Ovary (tissue), 9 donors: Measurements from ENCODE around the gene HOXB9. TPM values are rescaled to one million over a fixed set of nuclear protein-coding genes. Genes with fewer than 3 reads are reported as not detected.
A peak's percentile ranks its signal among the peaks of the same experiment; 100 is the strongest.

Experiments used
- DNase-seq, 5 donors: peaks; one replicate each; pipeline ENCODE4 v3.0.0-alpha.2; 2019 to 2020
- H3K27ac ChIP-seq, 2 donors: fragments of 200-600 bp; one replicate each; pipeline versions ENCODE4 v1.5.1 to v1.8.0; 2019 to 2022
- H3K27me3 ChIP-seq: fragments of 200-600 bp; one replicate; pipeline ENCODE4 v1.8.0; 2022
- H3K36me3 ChIP-seq: fragments of 200-600 bp; sonication (generic); one replicate; pipeline ENCODE4 v1.5.1; 2019
- H3K4me1 ChIP-seq: one replicate; pipeline ENCODE4 v1.8.1; 2013; ENCODE audit warnings: mild to moderate bottlenecking, moderate library complexity; ENCODE audit not compliant: insufficient read depth
- H3K4me3 ChIP-seq: fragments of 200-600 bp; sonication (generic); one replicate; pipeline ENCODE4 v1.5.1; 2017
- H3K9me3 ChIP-seq, 2 donors: fragments of 200-600 bp in 1 of 2; sonication (generic) in 1 of 2; one replicate each; pipeline versions ENCODE4 v1.5.1 to v1.8.1; 2013 to 2019; ENCODE audit warnings: mild to moderate bottlenecking in 1 of 2, moderate library complexity in 1 of 2
- CTCF ChIP-seq, 3 donors: fragments of 450-650 bp in 2 of 3; fragments of 200-600 bp in 1 of 3; IDR thresholded peaks; one replicate each; pipeline versions ENCODE4 v1.5.1 to v1.8.0; 2016 to 2022; ENCODE audit warnings: antibody characterized with exemption in 3 of 3, mild to moderate bottlenecking in 1 of 3
- EP300 ChIP-seq: sonication (generic); formaldehyde crosslinking; IDR thresholded peaks from one replicate; pipeline ENCODE4 v1.6.1; 2017; ENCODE audit warnings: antibody characterized with exemption
- POLR2A ChIP-seq: fragments of 450-650 bp; IDR thresholded peaks from one replicate; pipeline ENCODE4 v1.6.1; 2017; ENCODE audit warnings: antibody characterized with exemption, mild to moderate bottlenecking, moderate library complexity
- WGBS, 3 donors: extraction: QIAGEN DNeasy Blood & Tissue Kit in 1 of 3; methylation state at CpG; one replicate each; pipeline versions ENCODE4 v1.1.5 to v1.1.7; 2013 to 2017; 5-methylcytosine and 5-hydroxymethylcytosine counted together
- intact Hi-C, 4 donors: fragments of 100-400 bp; cut with DNase I; formaldehyde crosslinking; loops; one replicate each; pipeline versions ENCODE4 v1.11.0 to v1.15.1; 2022 to 2023
- polyA plus RNA-seq, 2 donors: library from polyadenylated mRNA; stranded (reverse); fragments of 200-250 nt in 1 of 2; fragments of 350-450 nt in 1 of 2; fragmentation: Illumina TruSeq in 1 of 2; extraction: RNeasy Lipid Tissue Mini Kit (QIAGEN cat#74804) in 1 of 2; gene quantifications; one replicate each; pipeline ENCODE4 v1.2.3, GENCODE V29; 2013 to 2014
- total RNA-seq, 7 donors: library from RNA; depleted of rRNA in 2 of 7; stranded (reverse); fragments of >200 nt in 2 of 7; fragmentation: NEBNext Ultra II Directional in 3 of 7; extraction: Animal tissue kit (Norgen Biotek cat#: 25700) in 3 of 7; gene quantifications; one replicate each; pipeline versions ENCODE4 v1.1.0 to v1.2.4, GENCODE V29; 2016 to 2023
- donor health status: DM: no; HTN: no; CAD: no; lungs with moderate emphysema.
- donor health status: DM: no; HTN: no; CAD: no.
- donor health status: Bipolar disorder and iron deficiency.
- donor health status: DM: yes; HTN: yes; CAD: no.
- donor health status: DM: no; HTN: no; CAD: no.
- donor health status: DM: yes; HTN: yes; CAD: no.

HOXB9 gene
- total and polyA plus RNA-seq, 9 donors, result 0.10 to 0.36 (median 0.12) TPM; not detected in 4

- 1 to 2% (median 2%) methylated on average over 48 to 66 of the region's 66 CpGs for WGBS, 3 donors
- H3K27me3 ChIP-seq, result peaks cover 8% of the 10 kb centered on the region
- peaks cover 2% of the 10 kb centered on the region for H3K4me1 ChIP-seq
- no peak for DNase-seq
- H3K9me3 ChIP-seq, result no peaks in the 10 kb centered on the region
- peak overlapping the region; percentile 33 for H3K4me3 ChIP-seq
- intact Hi-C loops, result loop anchor here in 1 of 4 donors (10.0 kb wide), 1 partner anchor 290 kb away; no protein-coding TSS in a partner anchor
- no peak overlapping the region for H3K27ac ChIP-seq
- TF ChIP-seq CTCF (IDR thresholded peaks at IDR 0.05), result no peak
- TF ChIP-seq POLR2A, result no peak
- no peak for TF ChIP-seq EP300
- no peaks in the 10 kb centered on the region for H3K36me3 ChIP-seq
Observed at GRCh38 chr17:48624544-48625494, 1.3 kb downstream of the HOXB9 start.

GRCh38 chr17:48624118-48624517 is 2.0 kb downstream of the HOXB9 start:
- intact Hi-C loops, result loop anchor here in 1 of 4 donors (10.0 kb wide), 1 partner anchor 289 kb away; no protein-coding TSS in a partner anchor
- Histone ChIP-seq H3K27ac (no peak overlapping the region), H3K4me1 (peaks cover 2% of the 10 kb centered on the region), H3K4me3 (no peak overlapping the region), H3K9me3 (no peaks in the 10 kb centered on the region), H3K36me3 (no peaks in the 10 kb centered on the region), H3K27me3 (peaks cover 8% of the 10 kb centered on the region)
- no peak for TF ChIP-seq EP300
- no peak for TF ChIP-seq POLR2A
- no peak for TF ChIP-seq CTCF (IDR thresholded peaks at IDR 0.05)
- WGBS, 3 donors, result 8 to 12% (median 10%) methylated on average over 5 of the region's 5 CpGs
- DNase-seq, result no peak

GRCh38 chr17:48623583-48623982 is 2.6 kb downstream of the HOXB9 start:
- TF ChIP-seq EP300 (no peak), CTCF (IDR thresholded peaks at IDR 0.05) (no peak), POLR2A (no peak)
- Histone ChIP-seq H3K36me3 (no peaks in the 10 kb centered on the region), H3K27ac (no peak overlapping the region), H3K9me3 (no peaks in the 10 kb centered on the region), H3K4me3 (no peak overlapping the region), H3K27me3 (peaks cover 8% of the 10 kb centered on the region), H3K4me1 (peaks cover 2% of the 10 kb centered on the region)
- 18 to 26% (median 20%) methylated on average over 4 of the region's 4 CpGs for WGBS, 3 donors
- no peak for DNase-seq
- intact Hi-C loops, result loop anchor here in 1 of 4 donors (10.0 kb wide), 1 partner anchor 289 kb away; no protein-coding TSS in a partner anchor

GRCh38 chr17:48622857-48623256 is 3.3 kb downstream of the HOXB9 start:
- Histone ChIP-seq H3K4me1 (peaks cover 2% of the 10 kb centered on the region), H3K36me3 (no peaks in the 10 kb centered on the region), H3K4me3 (no peak overlapping the region), H3K27ac (no peak overlapping the region), H3K9me3 (no peaks in the 10 kb centered on the region), H3K27me3 (peaks cover 8% of the 10 kb centered on the region)
- intact Hi-C loops, result loop anchor here in 1 of 4 donors (10.0 kb wide), 1 partner anchor 288 kb away; no protein-coding TSS in a partner anchor
- TF ChIP-seq CTCF (IDR thresholded peaks at IDR 0.05) (no peak), POLR2A (no peak), EP300 (no peak)
- WGBS, 3 donors, result 17 to 23% (median 20%) methylated on average over 11 of the region's 11 CpGs
- DNase-seq, result no peak
